Inflammatory macrophage treated with lipopolysaccharide for 1 hour (primary cell): Measurements from ENCODE around the gene CTAGE4.
"Not testable (repeated sequence)": the region's sequence is repeated elsewhere in the genome, so short reads cannot be mapped to it uniquely, and the experiment has no call there.

Experiments used
- DNase-seq, 2 donors: peaks; one replicate each; pipeline ENCODE4 v3.0.0-alpha.2; 2020 to 2022

Gene CTAGE4

GRCh38 chr7:144218581-144218980, 35.3 kb downstream of the CTAGE4 start:
- not testable (repeated sequence) for DNase-seq

GRCh38 chr7:144219149-144219548, 35.9 kb downstream of the CTAGE4 start:
- not testable (repeated sequence) for DNase-seq

DNA sequence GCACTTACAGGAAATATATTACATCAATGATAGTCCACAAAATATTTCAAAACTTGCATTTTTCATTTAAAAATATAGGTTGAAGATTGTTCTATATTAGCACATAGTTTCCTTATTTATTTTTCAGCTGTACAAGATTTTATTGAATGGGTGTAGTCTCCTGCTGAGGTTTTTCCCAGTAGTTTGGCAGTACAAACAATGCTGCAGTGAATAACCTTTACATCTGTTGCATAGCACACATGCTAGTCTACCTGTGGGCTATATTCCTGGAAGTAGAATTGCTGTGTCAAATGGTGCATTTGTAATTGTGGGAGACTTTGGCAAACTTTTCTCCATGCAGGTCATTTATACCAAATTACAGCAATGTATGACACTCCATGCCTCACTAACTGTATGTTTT, 37.3 kb downstream of the CTAGE4 start:
- not testable (repeated sequence) for DNase-seq

DNA sequence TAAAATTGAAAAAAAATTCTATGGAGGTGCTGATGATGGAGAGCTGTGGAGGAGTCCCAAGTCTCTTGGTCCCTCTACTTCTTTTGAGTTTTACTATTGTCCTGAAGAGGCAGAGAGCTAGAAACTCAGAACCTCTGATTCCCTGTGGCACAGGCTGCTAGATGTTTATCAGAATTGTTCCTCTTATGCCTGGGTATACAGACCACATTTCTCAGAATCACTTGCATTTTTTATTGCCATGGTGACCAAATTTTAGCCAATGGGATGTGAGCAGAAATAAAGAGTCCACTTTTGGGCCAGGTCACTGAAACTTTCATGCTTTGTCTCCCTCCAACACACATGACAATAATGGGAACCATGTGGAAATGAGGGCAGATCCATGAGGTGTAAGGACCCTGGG, 40.4 kb downstream of the CTAGE4 start:
- not testable (repeated sequence) for DNase-seq

GRCh38 chr7:144226866-144227265, 43.6 kb downstream of the CTAGE4 start:
- peak in 1 of 2 donors; percentile 1 for DNase-seq

DNA sequence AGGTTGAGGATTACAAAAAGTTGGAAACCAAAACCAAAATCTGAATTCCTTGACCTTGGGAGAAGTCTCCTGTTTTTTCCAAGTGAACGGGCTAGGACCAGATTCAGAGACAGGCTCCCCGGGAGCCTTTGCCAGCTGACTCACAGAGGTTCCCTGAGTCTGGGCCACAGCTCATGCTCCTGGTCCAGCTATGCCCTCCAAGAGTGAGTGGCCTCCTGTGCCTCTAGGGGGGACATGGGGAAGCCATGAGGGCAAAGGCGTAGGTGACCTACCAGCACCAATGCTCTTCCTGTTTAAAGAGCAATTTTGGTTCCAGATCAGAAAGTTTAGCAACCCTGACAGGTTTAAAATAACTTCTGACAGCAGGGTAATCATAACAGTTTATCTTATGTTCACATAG, 45.5 kb downstream of the CTAGE4 start:
- not testable (repeated sequence) for DNase-seq

GRCh38 chr7:144231027-144231426, 47.8 kb downstream of the CTAGE4 start:
- DNase-seq = not testable (repeated sequence)

DNA sequence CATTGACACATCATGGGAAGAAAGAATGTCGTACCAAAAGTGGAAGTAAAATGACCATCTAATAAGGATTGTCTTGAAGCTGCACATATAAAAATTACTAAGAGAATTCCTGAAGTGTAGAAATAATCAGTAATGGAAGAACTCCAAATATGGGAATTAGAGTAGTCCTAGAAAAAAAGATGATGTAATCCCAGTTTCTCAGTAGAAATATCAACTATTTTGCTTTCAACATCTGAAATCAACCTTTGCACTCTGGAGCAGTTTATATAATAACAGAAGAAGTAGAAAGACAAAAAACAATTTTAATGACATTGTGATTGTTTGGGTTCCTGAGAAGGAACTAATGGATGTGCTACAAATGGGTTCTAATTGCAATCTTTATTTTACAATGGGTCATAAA, 49.8 kb downstream of the CTAGE4 start:
- DNase-seq = not testable (repeated sequence)
